Measurements from ENCODE around the gene KIAA1210.

GRCh38 chrX:119101168-119101567, 26.4 kb downstream of the KIAA1210 start:
- TF ChIP-seq POLR2A (IDR thresholded peaks at IDR 0.05; ENCODE audit: low read depth, low read length) (no peak), POLR2AphosphoS5 (IDR thresholded peaks at IDR 0.05; ENCODE audit: low read depth, low read length) (no peak)

All from GM12892 (cell line).